ENCODE data around the gene NUBP2.

NUBP2 gene

GRCh38 chr16:1763521-1764511 is 18.9 kb upstream of the NUBP2 start:
- TF ChIP-seq POLR2AphosphoS5 (IDR thresholded peaks at IDR 0.05; ENCODE audit: low read depth, low read length) (no peak; the same call in none of the 2 replicates), TAF1 (IDR thresholded peaks at IDR 0.05; ENCODE audit: borderline replicate concordance, insufficient read depth, low read length) (no peak), SIN3A (IDR thresholded peaks at IDR 0.05; ENCODE audit: borderline replicate concordance, insufficient read depth, low read length) (no peak), REST (IDR thresholded peaks at IDR 0.05; ENCODE audit: insufficient read depth in 1 of 2, low read depth in 2 of 2, low read length in 2 of 2) (no peak), FOXP2 (optimal IDR thresholded peaks at IDR 0.05; ENCODE audit: borderline replicate concordance, extremely low read depth, extremely low read length, insufficient read depth) (no peak)

GRCh38 chr16:1764971-1765370 is 17.8 kb upstream of the NUBP2 start:
- TF ChIP-seq FOXP2 (optimal IDR thresholded peaks at IDR 0.05; ENCODE audit: borderline replicate concordance, extremely low read depth, extremely low read length, insufficient read depth), result no peak
- no peak for TF ChIP-seq TAF1 (IDR thresholded peaks at IDR 0.05; ENCODE audit: borderline replicate concordance, insufficient read depth, low read length)
- TF ChIP-seq POLR2AphosphoS5 (IDR thresholded peaks at IDR 0.05; ENCODE audit: low read depth, low read length), result no peak
- TF ChIP-seq REST (IDR thresholded peaks at IDR 0.05; ENCODE audit: insufficient read depth in 1 of 2, low read depth in 2 of 2, low read length in 2 of 2), result no peak
- TF ChIP-seq SIN3A (IDR thresholded peaks at IDR 0.05; ENCODE audit: borderline replicate concordance, insufficient read depth, low read length), result no peak

GRCh38 chr16:1765826-1766225 is 16.9 kb upstream of the NUBP2 start:
- no peak for TF ChIP-seq POLR2AphosphoS5 (IDR thresholded peaks at IDR 0.05; ENCODE audit: low read depth, low read length)
- no peak for TF ChIP-seq SIN3A (IDR thresholded peaks at IDR 0.05; ENCODE audit: borderline replicate concordance, insufficient read depth, low read length)
- no peak for TF ChIP-seq REST (IDR thresholded peaks at IDR 0.05; ENCODE audit: insufficient read depth in 1 of 2, low read depth in 2 of 2, low read length in 2 of 2)
- no peak for TF ChIP-seq TAF1 (IDR thresholded peaks at IDR 0.05; ENCODE audit: borderline replicate concordance, insufficient read depth, low read length)
- no peak for TF ChIP-seq FOXP2 (optimal IDR thresholded peaks at IDR 0.05; ENCODE audit: borderline replicate concordance, extremely low read depth, extremely low read length, insufficient read depth)

GRCh38 chr16:1766231-1766630 is 16.5 kb upstream of the NUBP2 start:
- TF ChIP-seq FOXP2 (optimal IDR thresholded peaks at IDR 0.05; ENCODE audit: borderline replicate concordance, extremely low read depth, extremely low read length, insufficient read depth), result no peak
- TF ChIP-seq REST (IDR thresholded peaks at IDR 0.05; ENCODE audit: insufficient read depth in 1 of 2, low read depth in 2 of 2, low read length in 2 of 2), result no peak
- no peak for TF ChIP-seq POLR2AphosphoS5 (IDR thresholded peaks at IDR 0.05; ENCODE audit: low read depth, low read length)
- no peak for TF ChIP-seq TAF1 (IDR thresholded peaks at IDR 0.05; ENCODE audit: borderline replicate concordance, insufficient read depth, low read length)
- TF ChIP-seq SIN3A (IDR thresholded peaks at IDR 0.05; ENCODE audit: borderline replicate concordance, insufficient read depth, low read length), result no peak

Data from PFSK-1 (cell line).